Activated CD8-positive, alpha-beta T cell treated with anti-CD3 and anti-CD28 coated beads for 36 hours (primary cell): ENCODE data around the gene PES1. TPM values are rescaled to one million over a fixed set of nuclear protein-coding genes. Genes with fewer than 3 reads are reported as not detected.

Source experiments
- ATAC-seq: fragments of 200-7000 bp; cut with Tn5 transposase; one replicate; pipeline ENCODE4 v1.10.0; 2021; ENCODE audit warnings: mild to moderate bottlenecking, moderate library complexity
- CTCF ChIA-PET: fragments of 350-600 bp; sonication (Branson Sonifier 250); formaldehyde crosslinking; loops from one replicate; lab custom pipeline; 2021; ENCODE audit warnings: antibody characterized with exemption; lab: Charles Lee
- POLR2A ChIA-PET: fragments of 350-600 bp; sonication (Branson Sonifier 250); formaldehyde crosslinking; loops from one replicate; lab custom pipeline; 2021; ENCODE audit warnings: antibody characterized with exemption; lab: Charles Lee
- DNase-seq: peaks from one replicate; pipeline ENCODE4 v3.0.0-alpha.2; 2020
- H3K27ac Mint-ChIP-seq: one replicate; pipeline ENCODE4 v1.8.0; 2021; ENCODE audit warnings: mild to moderate bottlenecking, mixed read lengths
- H3K27me3 Mint-ChIP-seq: one replicate; pipeline ENCODE4 v1.8.0; 2021; ENCODE audit warnings: mixed read lengths
- H3K36me3 Mint-ChIP-seq: one replicate; pipeline ENCODE4 v1.8.0; 2021; ENCODE audit warnings: low read depth, mixed read lengths
- H3K4me1 Mint-ChIP-seq: one replicate; pipeline ENCODE4 v1.8.0; 2021; ENCODE audit warnings: low read depth, mixed read lengths
- H3K4me3 Mint-ChIP-seq: one replicate; pipeline ENCODE4 v1.8.0; 2021; ENCODE audit warnings: mild to moderate bottlenecking, moderate library complexity, mixed read lengths
- H3K9me3 Mint-ChIP-seq: one replicate; pipeline ENCODE4 v1.8.0; 2021; ENCODE audit warnings: mixed read lengths
- CTCF ChIP-seq: fragments of 200-600 bp; IDR thresholded peaks from one replicate; pipeline ENCODE4 v1.8.0; 2022; ENCODE audit warnings: antibody characterized with exemption, mild to moderate bottlenecking
- intact Hi-C: fragments of 100-400 bp; cut with micrococcal nuclease; formaldehyde crosslinking; loops from one replicate; pipeline ENCODE4 v1.10.0; 2022
- total RNA-seq, 2 experiments: library from RNA; stranded (reverse); gene quantifications; one replicate each; pipeline ENCODE4 v1.2.3, GENCODE V29; 2021

Gene PES1
- total RNA-seq, 2 experiments from 2014 or later, result 123 to 131 TPM

GRCh38 chr22:30574997-30575671, 16.6 kb downstream of the PES1 start:
- Mint-ChIP-seq H3K4me3 (no peak overlapping the region), H3K9me3 (no peaks in the 10 kb centered on the region), H3K27ac (no peak overlapping the region), H3K27me3 (no peaks in the 10 kb centered on the region), H3K36me3 (peaks cover 36% of the 10 kb centered on the region), H3K4me1 (peaks cover 6% of the 10 kb centered on the region)
- DNase-seq (no peak), ATAC-seq (peak; percentile 40)
- intact Hi-C loops, result no loop called here
- POLR2A ChIA-PET, result interaction anchor here (0.9 kb wide), 1 partner anchor 12 kb away, joined by 3 read pairs; no protein-coding TSS in a partner anchor
- TF ChIP-seq CTCF, result no peak
- CTCF ChIA-PET, result no interaction called here

GRCh38 chr22:30574095-30574981, 17.4 kb downstream of the PES1 start, which contains the start of gene GAL3ST1:
Gene GAL3ST1 (minus strand): TSS chr22:30574665. CDS start chr22:30557392, 17,273 bp downstream.
- ChIA-PET CTCF (no interaction called here), POLR2A (interaction anchor here (0.6 kb wide), 1 partner anchor 15 kb away, joined by 3 read pairs; no protein-coding TSS in a partner anchor)

GRCh38 chr22:30573594-30574094, 18.1 kb downstream of the PES1 start:
- ChIA-PET CTCF (no interaction called here), POLR2A (interaction anchor here (0.6 kb wide), 1 partner anchor 16 kb away, joined by 3 read pairs; no protein-coding TSS in a partner anchor)
- H3K27ac Mint-ChIP-seq, result no peak overlapping the region
- peaks cover 23% of the 10 kb centered on the region for H3K36me3 Mint-ChIP-seq
- peaks cover 6% of the 10 kb centered on the region for H3K4me1 Mint-ChIP-seq
- no peaks in the 10 kb centered on the region for H3K27me3 Mint-ChIP-seq
- no peak for DNase-seq
- TF ChIP-seq CTCF, result no peak
- intact Hi-C loops, result no loop called here
- no peak for ATAC-seq
- H3K9me3 Mint-ChIP-seq, result no peaks in the 10 kb centered on the region
- H3K4me3 Mint-ChIP-seq, result no peak overlapping the region

More at GRCh38 chr22:30574095-30574981, 17.4 kb downstream of the PES1 start, which contains the start of gene GAL3ST1:
- TF ChIP-seq CTCF, result no peak
- H3K4me1 Mint-ChIP-seq, result peaks cover 6% of the 10 kb centered on the region
- H3K27ac Mint-ChIP-seq, result no peak within 1 kb of the TSS
- DNase-seq (no peak), ATAC-seq (no peak)
- H3K27me3 Mint-ChIP-seq, result no peaks in the 10 kb centered on the region
- H3K36me3 Mint-ChIP-seq, result peaks cover 30% of the 10 kb centered on the region
- no peaks in the 10 kb centered on the region for H3K9me3 Mint-ChIP-seq
- no peak within 1 kb of the TSS for H3K4me3 Mint-ChIP-seq
- intact Hi-C loops, result no loop called here

- POLR2A ChIA-PET, result no interaction called here
These were observed 18.7 kb downstream of the PES1 start for GRCh38 chr22:30572840-30573593.

More at GRCh38 chr22:30572840-30573593, 18.7 kb downstream of the PES1 start:
- Mint-ChIP-seq H3K27ac (no peak overlapping the region), H3K4me3 (no peak overlapping the region), H3K4me1 (peaks cover 6% of the 10 kb centered on the region), H3K36me3 (peaks cover 22% of the 10 kb centered on the region), H3K9me3 (no peaks in the 10 kb centered on the region), H3K27me3 (no peaks in the 10 kb centered on the region)
- TF ChIP-seq CTCF, result no peak
- ATAC-seq (no peak), DNase-seq (no peak)
- CTCF ChIA-PET, result no interaction called here
- intact Hi-C loops, result no loop called here
